Measurements from ENCODE around the gene CCL27. TPM values are rescaled to one million over a fixed set of nuclear protein-coding genes. Genes with fewer than 3 reads are reported as not detected.

CCL27 gene
- total RNA-seq, 1 experiment from 2014 or later, result 0.68 TPM

DNA sequence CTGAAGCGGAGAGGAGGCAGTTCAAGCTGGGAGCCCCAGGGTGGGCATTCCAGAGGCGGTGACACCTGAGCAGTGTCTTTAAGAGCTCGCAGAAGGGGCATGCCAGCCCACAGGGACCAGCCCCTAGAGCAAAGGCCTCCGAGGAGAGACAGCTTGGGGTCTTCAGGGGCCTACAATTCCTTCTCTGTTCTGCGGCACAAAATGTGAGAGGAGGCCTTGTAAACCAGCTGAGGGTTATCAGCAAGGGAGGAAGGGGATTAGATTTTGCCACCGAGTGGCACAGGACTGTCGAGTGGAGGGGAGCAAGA is 24.4 kb downstream of the CCL27 start:
- peak overlapping the region; percentile 83 for H3K4me3 Mint-ChIP-seq
- no peak for TF ChIP-seq CBFB (CRISPR knock-in tag; IDR thresholded peaks at IDR 0.05; ENCODE audit: low read depth)
- TF ChIP-seq, protein P1, sequence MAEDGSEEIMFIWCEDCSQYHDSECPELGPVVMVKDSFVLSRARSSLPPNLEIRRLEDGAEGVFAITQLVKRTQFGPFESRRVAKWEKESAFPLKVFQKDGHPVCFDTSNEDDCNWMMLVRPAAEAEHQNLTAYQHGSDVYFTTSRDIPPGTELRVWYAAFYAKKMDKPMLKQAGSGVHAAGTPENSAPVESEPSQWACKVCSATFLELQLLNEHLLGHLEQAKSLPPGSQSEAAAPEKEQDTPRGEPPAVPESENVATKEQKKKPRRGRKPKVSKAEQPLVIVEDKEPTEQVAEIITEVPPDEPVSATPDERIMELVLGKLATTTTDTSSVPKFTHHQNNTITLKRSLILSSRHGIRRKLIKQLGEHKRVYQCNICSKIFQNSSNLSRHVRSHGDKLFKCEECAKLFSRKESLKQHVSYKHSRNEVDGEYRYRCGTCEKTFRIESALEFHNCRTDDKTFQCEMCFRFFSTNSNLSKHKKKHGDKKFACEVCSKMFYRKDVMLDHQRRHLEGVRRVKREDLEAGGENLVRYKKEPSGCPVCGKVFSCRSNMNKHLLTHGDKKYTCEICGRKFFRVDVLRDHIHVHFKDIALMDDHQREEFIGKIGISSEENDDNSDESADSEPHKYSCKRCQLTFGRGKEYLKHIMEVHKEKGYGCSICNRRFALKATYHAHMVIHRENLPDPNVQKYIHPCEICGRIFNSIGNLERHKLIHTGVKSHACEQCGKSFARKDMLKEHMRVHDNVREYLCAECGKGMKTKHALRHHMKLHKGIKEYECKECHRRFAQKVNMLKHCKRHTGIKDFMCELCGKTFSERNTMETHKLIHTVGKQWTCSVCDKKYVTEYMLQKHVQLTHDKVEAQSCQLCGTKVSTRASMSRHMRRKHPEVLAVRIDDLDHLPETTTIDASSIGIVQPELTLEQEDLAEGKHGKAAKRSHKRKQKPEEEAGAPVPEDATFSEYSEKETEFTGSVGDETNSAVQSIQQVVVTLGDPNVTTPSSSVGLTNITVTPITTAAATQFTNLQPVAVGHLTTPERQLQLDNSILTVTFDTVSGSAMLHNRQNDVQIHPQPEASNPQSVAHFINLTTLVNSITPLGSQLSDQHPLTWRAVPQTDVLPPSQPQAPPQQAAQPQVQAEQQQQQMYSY (CRISPR knock-in tag; IDR thresholded peaks at IDR 0.05), result no peak
- peaks cover 4% of the 10 kb centered on the region for H3K36me3 Mint-ChIP-seq
- ATAC-seq, result no peak
- CTCF ChIA-PET, result interaction anchor here (0.7 to 6.7 kb wide), 18 partner anchors 8 to 234 kb away, joined by 3 to 94 read pairs (median 9); partner anchors contain the start of genes ARID3C, CCL27, CNTFR and DCTN3
- H3K27ac Mint-ChIP-seq, result peak overlapping the region; percentile 3
- no peak for DNase-seq (ENCODE audit: low spot score)
- peaks cover 7% of the 10 kb centered on the region for H3K27me3 Mint-ChIP-seq (ENCODE audit: low read depth)
- POLR2A ChIA-PET, result interaction anchor here (0.5 to 2.1 kb wide), 8 partner anchors 9 to 1058 kb away, joined by 3 to 25 read pairs (median 3); partner anchors contain the start of genes DCTN3, GALT and RPP25L
- H3K9me3 Mint-ChIP-seq, result no peaks in the 10 kb centered on the region
- H3K4me1 Mint-ChIP-seq, result peaks cover 22% of the 10 kb centered on the region

- Mint-ChIP-seq H3K9me3 (no peaks in the 10 kb centered on the region), H3K27ac (peak within 1 kb of the TSS; percentile 3), H3K36me3 (peaks cover 4% of the 10 kb centered on the region), H3K4me3 (peak within 1 kb of the TSS; percentile 83), H3K27me3 (ENCODE audit: low read depth) (peaks cover 11% of the 10 kb centered on the region), H3K4me1 (peaks cover 22% of the 10 kb centered on the region)
- ATAC-seq (peak; percentile 89), DNase-seq (ENCODE audit: low spot score) (peak; percentile 95)
- POLR2A ChIA-PET, result interaction anchor here (0.5 to 2.1 kb wide), 9 partner anchors 9 to 1058 kb away, joined by 3 to 25 read pairs (median 3); partner anchors contain the start of genes DCTN3, GALT, IL11RA and RPP25L
- CTCF ChIA-PET, result interaction anchor here (0.7 to 6.7 kb wide), 21 partner anchors 9 to 234 kb away, joined by 3 to 94 read pairs (median 8); partner anchors contain the start of genes ARID3C, CCL27, CNTFR and DCTN3
- TF ChIP-seq FOXK1 (CRISPR knock-in tag; IDR thresholded peaks at IDR 0.05), result peak; percentile 72
- peak; percentile 69; the same call in 1 of the 2 replicates for TF ChIP-seq NR3C1 (CRISPR knock-in tag; conservative IDR thresholded peaks at IDR 0.05; ENCODE audit: low read depth)
- TF ChIP-seq NR2C2 (CRISPR knock-in tag; IDR thresholded peaks at IDR 0.05), result 0 out of 2 replicates have a peak, but pooled peaks have one; percentile 57
- TF ChIP-seq FOXJ3 (CRISPR knock-in tag; IDR thresholded peaks at IDR 0.05; ENCODE audit: borderline replicate concordance), result no peak
- TF ChIP-seq TEAD4 (CRISPR knock-in tag; IDR thresholded peaks at IDR 0.05), result peak; percentile 68; the same call in 1 of the 2 replicates
- TF ChIP-seq CREB1 (CRISPR knock-in tag; IDR thresholded peaks at IDR 0.05), result peak; percentile 85
- peak; percentile 99 for TF ChIP-seq SP1 (CRISPR knock-in tag; conservative IDR thresholded peaks at IDR 0.05)
- TF ChIP-seq ZNF121 (CRISPR knock-in tag; IDR thresholded peaks at IDR 0.05), result no peak
- TF ChIP-seq ZNF396 (CRISPR knock-in tag; IDR thresholded peaks at IDR 0.05; ENCODE audit: borderline replicate concordance), result no peak
- TF ChIP-seq, protein P2, sequence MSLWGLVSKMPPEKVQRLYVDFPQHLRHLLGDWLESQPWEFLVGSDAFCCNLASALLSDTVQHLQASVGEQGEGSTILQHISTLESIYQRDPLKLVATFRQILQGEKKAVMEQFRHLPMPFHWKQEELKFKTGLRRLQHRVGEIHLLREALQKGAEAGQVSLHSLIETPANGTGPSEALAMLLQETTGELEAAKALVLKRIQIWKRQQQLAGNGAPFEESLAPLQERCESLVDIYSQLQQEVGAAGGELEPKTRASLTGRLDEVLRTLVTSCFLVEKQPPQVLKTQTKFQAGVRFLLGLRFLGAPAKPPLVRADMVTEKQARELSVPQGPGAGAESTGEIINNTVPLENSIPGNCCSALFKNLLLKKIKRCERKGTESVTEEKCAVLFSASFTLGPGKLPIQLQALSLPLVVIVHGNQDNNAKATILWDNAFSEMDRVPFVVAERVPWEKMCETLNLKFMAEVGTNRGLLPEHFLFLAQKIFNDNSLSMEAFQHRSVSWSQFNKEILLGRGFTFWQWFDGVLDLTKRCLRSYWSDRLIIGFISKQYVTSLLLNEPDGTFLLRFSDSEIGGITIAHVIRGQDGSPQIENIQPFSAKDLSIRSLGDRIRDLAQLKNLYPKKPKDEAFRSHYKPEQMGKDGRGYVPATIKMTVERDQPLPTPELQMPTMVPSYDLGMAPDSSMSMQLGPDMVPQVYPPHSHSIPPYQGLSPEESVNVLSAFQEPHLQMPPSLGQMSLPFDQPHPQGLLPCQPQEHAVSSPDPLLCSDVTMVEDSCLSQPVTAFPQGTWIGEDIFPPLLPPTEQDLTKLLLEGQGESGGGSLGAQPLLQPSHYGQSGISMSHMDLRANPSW (CRISPR knock-in tag; conservative IDR thresholded peaks at IDR 0.05; ENCODE audit: low read depth), result no peak
- no peak for TF ChIP-seq AR (CRISPR knock-in tag; IDR thresholded peaks at IDR 0.05)
- peak; percentile 49; the same call in 1 of the 2 replicates for TF ChIP-seq ZNF263 (CRISPR knock-in tag; IDR thresholded peaks at IDR 0.05; ENCODE audit: low read depth)
- TF ChIP-seq GRHL2 (CRISPR knock-in tag; IDR thresholded peaks at IDR 0.05; ENCODE audit: insufficient replicate concordance, severe bottlenecking), result no peak
- no peak for TF ChIP-seq MXD4 (CRISPR knock-in tag; IDR thresholded peaks at IDR 0.05; ENCODE audit: borderline replicate concordance)
- TF ChIP-seq FOXP1 (CRISPR knock-in tag; IDR thresholded peaks at IDR 0.05; ENCODE audit: borderline replicate concordance), result peak; percentile 91
- TF ChIP-seq, protein P3, sequence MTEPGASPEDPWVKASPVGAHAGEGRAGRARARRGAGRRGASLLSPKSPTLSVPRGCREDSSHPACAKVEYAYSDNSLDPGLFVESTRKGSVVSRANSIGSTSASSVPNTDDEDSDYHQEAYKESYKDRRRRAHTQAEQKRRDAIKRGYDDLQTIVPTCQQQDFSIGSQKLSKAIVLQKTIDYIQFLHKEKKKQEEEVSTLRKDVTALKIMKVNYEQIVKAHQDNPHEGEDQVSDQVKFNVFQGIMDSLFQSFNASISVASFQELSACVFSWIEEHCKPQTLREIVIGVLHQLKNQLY (CRISPR knock-in tag; IDR thresholded peaks at IDR 0.05), result no peak; the same call in 1 of the 2 replicates
- no peak for TF ChIP-seq IRF2 (CRISPR knock-in tag; IDR thresholded peaks at IDR 0.05; ENCODE audit: borderline replicate concordance, low read depth)
- 0 out of 2 replicates have a peak, but pooled peaks have one; percentile 41 for TF ChIP-seq ELF4 (CRISPR knock-in tag; IDR thresholded peaks at IDR 0.05; ENCODE audit: low read depth)
- TF ChIP-seq NFYB (CRISPR knock-in tag; conservative IDR thresholded peaks at IDR 0.05; ENCODE audit: low read depth), result peak; percentile 92
Observed at GRCh38 chr9:34637356-34638137, 24.9 kb downstream of the CCL27 start, which contains the start of gene SIGMAR1. TSS of gene SIGMAR1 (minus strand) at chr9:34637787. CDS start at chr9:34637697, 90 bp downstream.
